Inferior parietal cortex (tissue), 1 donor: ENCODE data around the gene NHSL2.
"Not testable (repeated sequence)": the region's sequence is repeated elsewhere in the genome, so short reads cannot be mapped to it uniquely, and the experiment has no call there.

Experiments
- DNase-seq: peaks from one replicate; pipeline ENCODE4 v3.0.0-alpha.2; 2016; ENCODE audit errors: extremely low spot score

The NHSL2 gene

GRCh38 chrX:71923516-71923915 is 12.9 kb downstream of the NHSL2 start:
- DNase-seq = no peak

DNA sequence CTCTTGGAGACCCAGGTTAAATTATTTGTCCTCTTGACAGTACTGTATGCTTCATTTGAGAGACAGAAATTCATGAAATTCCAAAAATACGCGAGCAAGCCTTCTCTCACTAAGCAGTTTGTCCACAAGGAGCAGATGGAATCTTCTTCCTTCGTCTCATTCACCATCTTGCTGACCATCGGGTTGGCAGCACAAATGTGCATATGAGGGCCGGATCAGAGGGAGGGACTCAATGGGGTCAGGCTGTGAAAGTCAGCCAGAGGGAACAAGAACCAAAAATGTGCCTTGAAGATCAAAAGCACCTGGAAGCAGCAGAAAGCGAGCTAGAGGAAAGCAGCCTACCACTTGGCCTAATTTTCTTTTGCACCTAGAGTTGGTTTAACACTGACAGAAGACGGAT is 16.4 kb downstream of the NHSL2 start:
- DNase-seq = no peak

DNA sequence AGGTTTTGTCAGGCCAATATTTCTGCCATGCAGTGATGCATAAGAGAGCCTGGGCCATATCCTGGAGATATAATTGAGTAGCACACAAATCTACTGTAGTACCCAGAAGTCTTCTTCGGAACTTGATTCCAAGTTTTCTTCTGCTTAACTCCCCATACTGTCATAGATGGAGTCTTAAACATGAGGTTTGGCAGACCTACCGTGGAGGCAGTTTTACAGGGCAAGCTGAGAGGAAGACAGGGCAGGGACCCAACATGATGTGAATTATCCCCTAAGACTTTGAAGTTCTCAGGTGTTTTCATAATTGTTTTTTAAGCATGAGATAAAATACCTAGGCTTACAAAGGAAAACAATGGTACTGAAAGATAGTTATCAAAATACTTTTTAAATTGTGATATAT is 18.2 kb downstream of the NHSL2 start:
- no peak for DNase-seq

GRCh38 chrX:71930298-71930697 is 19.7 kb downstream of the NHSL2 start:
- DNase-seq = no peak

GRCh38 chrX:71935476-71935875 is 24.8 kb downstream of the NHSL2 start:
- DNase-seq = no peak

- DNase-seq = no peak
These were observed 26.0 kb downstream of the NHSL2 start for GRCh38 chrX:71936632-71937031.

DNA sequence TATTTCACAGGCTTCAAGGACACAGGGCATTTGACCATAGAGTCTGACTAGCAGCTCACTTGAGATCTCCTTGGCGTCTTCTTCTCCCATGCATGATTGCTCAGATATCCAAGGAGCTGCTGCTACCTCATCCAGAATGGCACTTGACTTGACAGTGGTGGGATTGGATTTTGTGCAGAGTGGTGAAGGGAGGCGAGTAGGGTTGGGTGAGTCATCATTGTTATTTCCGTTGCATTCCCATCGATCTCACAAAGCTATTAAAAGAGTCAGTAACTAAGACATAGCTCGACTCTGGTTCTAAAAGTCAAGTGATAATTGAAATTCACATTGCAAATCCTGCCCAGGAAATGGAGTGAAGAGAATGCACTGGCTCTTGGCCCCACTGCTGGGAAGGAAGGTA is 27.7 kb downstream of the NHSL2 start:
- no peak for DNase-seq

DNA sequence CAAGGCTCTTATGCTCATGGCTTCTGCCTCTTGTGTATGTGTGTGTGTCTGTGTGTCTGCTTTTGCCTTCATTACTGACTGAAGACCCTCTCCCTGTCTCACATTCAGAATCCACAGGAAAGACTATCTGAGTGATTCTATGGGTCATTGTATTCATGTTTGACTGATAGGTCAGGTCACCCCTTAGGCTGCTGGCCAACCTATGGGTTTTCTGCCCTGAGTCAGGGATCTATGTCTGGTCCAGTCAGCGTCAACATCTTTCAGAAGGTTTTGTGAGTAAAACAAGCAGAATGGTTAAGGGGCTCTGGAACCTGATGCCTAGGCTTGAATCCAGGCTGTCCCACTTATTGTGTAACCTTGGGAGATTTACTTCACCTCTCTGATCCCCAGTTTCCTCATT is 30.5 kb downstream of the NHSL2 start:
- DNase-seq = no peak

GRCh38 chrX:71941776-71942175 is 31.1 kb downstream of the NHSL2 start:
- DNase-seq = no peak

DNA sequence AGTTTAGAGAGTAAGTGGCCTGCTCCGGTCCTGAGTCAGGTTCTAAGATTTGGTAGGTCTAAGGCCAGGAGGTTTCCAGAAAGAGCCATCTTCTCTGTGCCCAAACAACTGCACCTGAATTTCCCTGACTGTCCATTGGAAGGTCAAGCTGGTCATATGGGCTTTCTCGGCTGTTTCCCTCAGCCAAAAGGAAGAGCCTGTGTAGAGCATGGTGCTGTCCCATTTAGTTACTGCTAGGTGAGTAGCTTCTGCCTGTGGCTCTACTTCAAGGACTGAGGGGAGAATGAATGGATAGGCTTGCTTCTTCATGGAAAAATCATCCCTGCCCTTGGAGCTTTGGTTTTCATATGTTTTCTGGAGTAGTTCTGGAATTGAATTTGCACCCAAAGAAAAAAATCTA is 33.7 kb downstream of the NHSL2 start:
- no peak for DNase-seq

GRCh38 chrX:71945237-71945805 is 34.7 kb downstream of the NHSL2 start:
- no peak for DNase-seq

DNA sequence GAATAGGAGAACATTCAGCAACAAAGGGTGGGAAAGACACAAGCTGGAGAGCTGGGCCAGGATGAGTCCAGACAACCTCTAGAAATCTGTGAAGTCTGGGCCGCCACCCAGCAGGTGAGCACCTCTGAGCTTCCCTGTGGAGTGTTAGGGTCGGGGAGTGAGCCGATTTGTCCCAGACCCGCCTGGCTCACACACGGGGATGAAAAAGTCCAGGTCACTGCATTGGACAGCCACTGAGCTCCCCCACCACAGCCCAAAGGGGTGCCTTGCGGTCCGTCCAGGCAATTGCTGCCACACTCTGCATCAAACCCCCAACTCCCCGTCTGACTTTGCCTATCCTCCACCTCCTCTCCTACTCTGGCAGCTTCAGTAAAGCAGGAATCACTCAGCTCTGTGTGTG is 38.7 kb downstream of the NHSL2 start:
- DNase-seq = no peak

DNA sequence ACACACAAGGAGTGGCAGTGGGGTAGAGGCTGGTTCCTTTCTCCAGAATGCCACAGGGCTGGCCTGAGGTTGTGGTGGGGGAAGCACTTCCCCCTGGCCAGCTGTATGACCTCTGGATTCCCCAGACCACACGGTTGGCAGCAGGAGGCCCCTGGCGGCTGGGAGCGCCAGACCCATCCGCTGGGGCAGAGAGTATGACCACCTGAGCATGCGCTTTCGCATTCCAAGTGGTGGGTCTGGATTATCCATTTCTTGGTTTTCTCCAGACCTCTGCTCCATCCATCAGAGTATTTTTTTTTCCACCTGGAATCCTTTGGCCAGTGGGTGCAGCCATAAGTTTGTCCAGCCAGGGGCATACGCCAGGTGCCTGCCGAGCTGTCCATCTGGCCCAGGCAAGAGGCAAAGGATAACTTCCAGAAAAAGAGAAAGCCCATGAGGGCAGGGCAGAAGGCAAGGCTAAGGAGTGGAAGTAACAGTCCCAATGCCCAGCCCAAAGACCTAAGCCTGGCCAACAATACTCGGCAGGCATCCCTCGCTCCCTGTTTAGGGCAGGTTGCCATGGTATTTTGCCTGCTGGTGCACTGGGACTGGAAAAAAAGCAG is 39.3 kb downstream of the NHSL2 start:
- no peak for DNase-seq

GRCh38 chrX:71953391-71953790 is 42.7 kb downstream of the NHSL2 start:
- no peak for DNase-seq

DNA sequence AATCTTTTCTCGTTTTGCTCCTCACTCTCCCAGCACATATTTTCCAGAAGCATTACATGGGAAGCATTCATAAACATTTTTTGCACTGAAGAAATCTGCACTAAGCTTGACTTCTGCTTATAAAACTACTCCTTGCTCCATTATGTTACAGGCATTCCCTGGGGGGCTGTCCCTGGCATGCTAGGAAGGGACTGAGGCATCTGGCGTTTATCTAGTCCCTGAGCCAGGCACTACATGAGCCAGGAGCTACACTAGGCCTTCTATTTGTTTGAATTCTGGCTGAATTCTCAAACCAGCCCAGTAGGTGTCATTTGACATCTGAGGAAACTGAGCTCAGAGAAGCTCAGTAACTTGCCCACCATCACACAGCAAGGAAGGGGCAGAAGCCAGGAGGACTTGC is 43.3 kb downstream of the NHSL2 start:
- no peak for DNase-seq

DNA sequence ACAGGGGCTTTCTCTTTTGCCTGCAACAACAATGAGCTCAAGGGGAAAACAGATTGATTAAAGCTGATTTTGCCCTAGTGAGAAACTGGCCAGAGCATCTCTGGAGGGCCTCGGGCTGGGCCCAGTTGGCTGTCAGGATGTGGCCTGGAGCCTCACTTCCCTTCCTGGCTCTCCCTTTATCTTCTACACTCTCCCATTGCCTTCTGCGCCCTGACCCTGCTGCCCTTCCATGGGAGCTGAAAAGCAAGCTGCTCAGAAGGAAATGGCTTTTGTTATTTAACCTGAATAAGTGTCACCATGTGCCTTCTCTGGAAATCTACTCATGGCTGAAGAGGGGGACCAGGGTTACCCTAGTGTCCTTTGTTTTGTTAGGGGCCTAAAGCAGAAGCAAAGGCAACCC is 43.8 kb downstream of the NHSL2 start:
- DNase-seq = no peak

DNA sequence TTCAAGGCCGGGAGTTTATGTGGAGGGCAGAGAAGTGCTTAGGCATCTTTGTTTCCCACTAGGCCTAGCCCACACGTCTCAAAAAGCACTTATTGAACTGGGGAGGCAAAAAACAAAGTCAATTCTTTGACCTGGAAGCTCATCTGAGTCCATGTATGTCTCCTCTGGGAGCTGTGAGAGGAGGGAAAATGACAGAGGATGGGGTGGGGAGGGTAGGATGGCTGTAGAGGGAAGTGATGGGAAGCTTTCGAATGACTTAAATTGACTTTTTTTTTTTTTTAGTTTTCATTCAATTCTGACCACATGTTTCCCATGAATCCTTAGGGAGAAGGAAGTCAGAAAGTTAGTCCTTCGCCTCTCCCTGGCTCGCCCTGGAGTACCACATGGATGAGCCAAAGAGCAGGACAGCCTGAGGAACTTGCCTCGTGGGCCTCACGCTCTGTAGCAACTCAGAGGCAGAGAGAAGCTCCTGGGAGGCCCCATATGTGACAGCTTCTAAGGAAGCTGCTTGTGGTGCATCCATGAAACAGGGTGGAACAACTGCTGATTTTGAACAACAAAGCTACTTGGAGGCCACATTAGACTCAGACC is 45.0 kb downstream of the NHSL2 start:
- no peak for DNase-seq

GRCh38 chrX:71958281-71958675 is 47.6 kb downstream of the NHSL2 start:
- DNase-seq = no peak

- DNase-seq = not testable (repeated sequence)
These were observed 53.5 kb downstream of the NHSL2 start for GRCh38 chrX:71964184-71964583.

GRCh38 chrX:71974916-71975315 is 64.3 kb downstream of the NHSL2 start:
- DNase-seq = no peak

DNA sequence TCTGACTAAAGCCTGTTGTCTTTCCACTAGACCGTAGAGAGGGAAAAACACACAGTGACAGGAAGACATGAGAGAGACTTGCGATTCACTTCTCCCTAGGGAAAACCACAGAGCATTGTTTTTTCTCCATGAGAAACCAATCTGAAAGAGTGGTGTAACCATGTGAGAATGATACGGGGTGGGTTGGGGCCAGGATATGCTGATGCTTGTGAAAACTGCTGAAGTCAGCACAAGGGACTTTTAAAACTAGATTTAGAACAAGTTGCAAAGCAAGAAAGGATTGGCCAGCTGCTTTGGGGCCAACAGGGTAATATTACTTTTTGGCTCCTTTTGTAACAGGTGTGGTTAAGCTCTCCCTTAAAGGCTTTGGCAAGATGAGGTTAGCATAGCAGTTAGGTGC is 66.1 kb downstream of the NHSL2 start:
- no peak for DNase-seq

DNA sequence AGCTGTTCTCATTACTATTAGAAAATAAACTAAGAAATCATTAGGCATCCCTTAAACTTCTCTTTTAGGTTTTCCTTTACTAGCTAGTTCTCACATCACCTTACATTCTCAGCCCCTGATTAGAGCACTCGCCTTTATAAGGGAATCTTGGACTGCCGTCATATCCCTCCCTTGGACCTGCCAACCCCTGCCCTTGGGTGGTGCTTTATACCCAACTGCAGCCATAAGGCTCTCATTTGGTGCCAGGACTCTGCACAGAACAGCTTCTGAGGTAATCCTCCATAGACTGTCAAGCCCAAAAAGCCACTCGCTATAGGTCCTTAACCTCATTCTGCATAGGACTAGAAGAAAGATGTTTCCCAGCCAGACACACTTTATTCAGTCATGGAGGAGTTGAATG is 67.5 kb downstream of the NHSL2 start:
- no peak for DNase-seq

- DNase-seq = no peak
These were observed 79.3 kb downstream of the NHSL2 start for GRCh38 chrX:71989768-71990426.
